Measurements from ENCODE around the gene MED27.

DNA sequence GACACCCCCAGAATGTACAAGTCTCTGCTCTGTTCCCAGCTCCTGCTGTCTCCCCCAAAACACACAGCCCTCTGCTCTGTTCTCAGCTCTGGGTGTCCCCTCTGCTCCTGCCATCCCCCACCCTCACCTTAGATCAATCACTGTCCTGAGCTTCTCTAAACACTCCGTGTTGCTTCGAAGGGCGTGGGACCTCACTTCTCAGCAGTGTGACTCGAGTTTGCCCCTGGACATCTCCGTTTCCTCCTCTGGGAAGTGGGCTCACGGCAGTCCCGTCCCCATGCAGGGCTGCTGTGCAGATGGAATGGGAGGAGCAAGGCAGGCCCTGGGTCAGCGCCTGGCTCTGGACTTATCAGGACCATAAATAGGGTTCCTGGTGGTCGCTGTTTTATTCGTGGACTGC is 241.8 kb downstream of the MED27 start:
- TF ChIP-seq, protein P1, sequence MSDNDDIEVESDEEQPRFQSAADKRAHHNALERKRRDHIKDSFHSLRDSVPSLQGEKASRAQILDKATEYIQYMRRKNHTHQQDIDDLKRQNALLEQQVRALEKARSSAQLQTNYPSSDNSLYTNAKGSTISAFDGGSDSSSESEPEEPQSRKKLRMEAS (IDR thresholded peaks at IDR 0.05) = no peak
- TF ChIP-seq, protein P2, sequence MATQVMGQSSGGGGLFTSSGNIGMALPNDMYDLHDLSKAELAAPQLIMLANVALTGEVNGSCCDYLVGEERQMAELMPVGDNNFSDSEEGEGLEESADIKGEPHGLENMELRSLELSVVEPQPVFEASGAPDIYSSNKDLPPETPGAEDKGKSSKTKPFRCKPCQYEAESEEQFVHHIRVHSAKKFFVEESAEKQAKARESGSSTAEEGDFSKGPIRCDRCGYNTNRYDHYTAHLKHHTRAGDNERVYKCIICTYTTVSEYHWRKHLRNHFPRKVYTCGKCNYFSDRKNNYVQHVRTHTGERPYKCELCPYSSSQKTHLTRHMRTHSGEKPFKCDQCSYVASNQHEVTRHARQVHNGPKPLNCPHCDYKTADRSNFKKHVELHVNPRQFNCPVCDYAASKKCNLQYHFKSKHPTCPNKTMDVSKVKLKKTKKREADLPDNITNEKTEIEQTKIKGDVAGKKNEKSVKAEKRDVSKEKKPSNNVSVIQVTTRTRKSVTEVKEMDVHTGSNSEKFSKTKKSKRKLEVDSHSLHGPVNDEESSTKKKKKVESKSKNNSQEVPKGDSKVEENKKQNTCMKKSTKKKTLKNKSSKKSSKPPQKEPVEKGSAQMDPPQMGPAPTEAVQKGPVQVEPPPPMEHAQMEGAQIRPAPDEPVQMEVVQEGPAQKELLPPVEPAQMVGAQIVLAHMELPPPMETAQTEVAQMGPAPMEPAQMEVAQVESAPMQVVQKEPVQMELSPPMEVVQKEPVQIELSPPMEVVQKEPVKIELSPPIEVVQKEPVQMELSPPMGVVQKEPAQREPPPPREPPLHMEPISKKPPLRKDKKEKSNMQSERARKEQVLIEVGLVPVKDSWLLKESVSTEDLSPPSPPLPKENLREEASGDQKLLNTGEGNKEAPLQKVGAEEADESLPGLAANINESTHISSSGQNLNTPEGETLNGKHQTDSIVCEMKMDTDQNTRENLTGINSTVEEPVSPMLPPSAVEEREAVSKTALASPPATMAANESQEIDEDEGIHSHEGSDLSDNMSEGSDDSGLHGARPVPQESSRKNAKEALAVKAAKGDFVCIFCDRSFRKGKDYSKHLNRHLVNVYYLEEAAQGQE (IDR thresholded peaks at IDR 0.05; ENCODE audit: low read depth) = no peak
- TF ChIP-seq EP300 (IDR thresholded peaks at IDR 0.05; ENCODE audit: borderline replicate concordance) (no peak), FOXM1 (IDR thresholded peaks at IDR 0.05; ENCODE audit: borderline replicate concordance, low read depth) (no peak)

All from Ishikawa (cell line).